ENCODE results near the gene SPINK6.

Gene SPINK6

GRCh38 chr5:148202531-148203203 lies at the start of gene SPINK6:
TSS of gene SPINK6 (plus strand) at chr5:148203042. CDS start at chr5:148203097, 55 bp downstream.
- DNase-seq: no peak

GRCh38 chr5:148156609-148157008 lies 46.2 kb upstream of the SPINK6 start:
- DNase-seq: no peak

GRCh38 chr5:148162038-148162437 lies 40.8 kb upstream of the SPINK6 start:
- DNase-seq: no peak

GRCh38 chr5:148163345-148163744 lies 39.5 kb upstream of the SPINK6 start:
- DNase-seq: no peak

GRCh38 chr5:148166550-148167283 lies 36.1 kb upstream of the SPINK6 start:
- DNase-seq: peak; percentile 10

- no peak for DNase-seq
Measured at GRCh38 chr5:148168246-148168645, 34.6 kb upstream of the SPINK6 start, which contains the start of gene SPINK14. TSS of gene SPINK14 (plus strand) at chr5:148168546. CDS start at chr5:148169733, 1,187 bp downstream.

GRCh38 chr5:148172377-148172776 lies 30.5 kb upstream of the SPINK6 start:
- no peak for DNase-seq

- peak; percentile 42 for DNase-seq
Measured at GRCh38 chr5:148176480-148176879, 26.4 kb upstream of the SPINK6 start.

- DNase-seq: no peak
Measured at GRCh38 chr5:148177207-148177606, 25.6 kb upstream of the SPINK6 start.

- no peak for DNase-seq
Measured at GRCh38 chr5:148179234-148179824, 23.5 kb upstream of the SPINK6 start.

- DNase-seq: no peak
Measured at GRCh38 chr5:148186248-148187003, 16.4 kb upstream of the SPINK6 start.

GRCh38 chr5:148191010-148191409 lies 11.8 kb upstream of the SPINK6 start:
- no peak for DNase-seq

- DNase-seq: no peak
Measured at GRCh38 chr5:148193202-148193601, 9.6 kb upstream of the SPINK6 start.

- DNase-seq: no peak
Measured at GRCh38 chr5:148201151-148201550, 1.7 kb upstream of the SPINK6 start.

- no peak for DNase-seq
Measured at GRCh38 chr5:148205044-148205806, 2.4 kb downstream of the SPINK6 start.

- no peak for DNase-seq
Measured at GRCh38 chr5:148205865-148206264, 3.0 kb downstream of the SPINK6 start.

GRCh38 chr5:148206620-148207019 lies 3.8 kb downstream of the SPINK6 start:
- DNase-seq: no peak

GRCh38 chr5:148208226-148208625 lies 5.4 kb downstream of the SPINK6 start:
- no peak for DNase-seq

- no peak for DNase-seq
Measured at GRCh38 chr5:148209151-148209770, 6.4 kb downstream of the SPINK6 start.

GRCh38 chr5:148214665-148215185 lies 11.9 kb downstream of the SPINK6 start:
- no peak for DNase-seq

GRCh38 chr5:148221508-148221907 lies 18.7 kb downstream of the SPINK6 start:
- no peak for DNase-seq
